K562 (cell line): ENCODE results near the gene SKIC8. TPM values are rescaled to one million over a fixed set of nuclear protein-coding genes. Genes with fewer than 3 reads are reported as not detected.
A peak's percentile ranks its signal among the peaks of the same experiment; 100 is the strongest.

ENCODE experiments used
- ATAC-seq: fragments of 200-7000 bp; cut with Tn5 transposase; 3 replicates; pipeline ENCODE4 v1.9.1; 2020; ENCODE audit warnings: moderate library complexity
- BruUV-seq: library from RNA; stranded (reverse); fragments of 400-500 nt; replicated peaks from 2 replicates; lab custom pipeline; 2021; lab: Mats Ljungman, UMichigan
- CTCF ChIA-PET: fragments of 300-600 bp; formaldehyde crosslinking; extraction: SDS; loops from one replicate; lab custom pipeline; 2021; ENCODE audit warnings: low intra/inter-chr PET ratio; lab: Yijun Ruan, JAX
- POLR2A ChIA-PET: fragments of 300-600, 350-650 bp; sonication (Branson Sonifier 250); formaldehyde crosslinking; extraction: SDS; loops from one replicate; lab custom pipeline; 2021; ENCODE audit warnings: antibody characterized with exemption, inconsistent platforms; lab: Yijun Ruan, JAX
- DNase-seq, 4 experiments: peaks; one replicate each; pipeline versions ENCODE4 v3.0.0 to v3.0.0-alpha.2; 2011 to 2018; ENCODE audit warnings: low spot score in 3 of 4, mixed read lengths in 3 of 4; ENCODE audit errors: extremely low read depth in 1 of 4
- FAIRE-seq: peaks from 2 replicates; lab custom pipeline; 2011; peaks lifted over from hg19 to GRCh38; lab: Jason Lieb, UNC
- H2AFZ ChIP-seq: 2 replicates; pipeline ENCODE4 v1.6.0; 2011; ENCODE audit warnings: low read depth, low read length, control low read depth, inconsistent platforms
- H3K27ac ChIP-seq: fragments of 200-600 bp; 3 replicates; pipeline ENCODE4 v1.8.0; 2011; ENCODE audit warnings: low read depth, mild to moderate bottlenecking, control low read depth, inconsistent platforms, low read length, moderate library complexity, mixed read lengths; ENCODE audit errors: extremely low read depth
- H3K27me3 ChIP-seq, 2 experiments: fragments of 300-600 bp in 1 of 2; 2 replicates in 1 of 2; 3 replicates in 1 of 2; pipeline versions ENCODE4 v1.6.0 to v1.8.0; 2011; ENCODE audit warnings: inconsistent platforms in 2 of 2, low read length in 2 of 2, mild to moderate bottlenecking in 1 of 2, mixed read lengths in 1 of 2, moderate library complexity in 1 of 2; ENCODE audit not compliant: control insufficient read depth in 2 of 2, insufficient read depth in 2 of 2
- H3K36me3 ChIP-seq: fragments of 300-600 bp; 3 replicates; pipeline ENCODE4 v1.8.0; 2011; ENCODE audit warnings: mild to moderate bottlenecking, low read length, inconsistent platforms; ENCODE audit not compliant: control insufficient read depth, insufficient read depth
- H3K4me1 ChIP-seq, 2 experiments: fragments of 200-600 bp in 1 of 2; replicated peaks in 1 of 2; 2 replicates in 1 of 2; 3 replicates in 1 of 2; pipeline versions ENCODE4 v1.5.1 to v1.8.0; 2011; ENCODE audit warnings: inconsistent platforms in 2 of 2, low read length in 2 of 2, mild to moderate bottlenecking in 1 of 2, mixed read lengths in 1 of 2, moderate library complexity in 1 of 2; ENCODE audit not compliant: control insufficient read depth in 2 of 2, insufficient read depth in 2 of 2
- H3K4me2 ChIP-seq: 2 replicates; pipeline ENCODE4 v1.6.1; 2011; ENCODE audit warnings: low read length, control low read depth, inconsistent platforms, mixed read lengths; ENCODE audit not compliant: insufficient read depth
- H3K4me3 ChIP-seq: fragments of 200-600 bp; sonication (generic), shearing (Covaris generic); 2 replicates; pipeline ENCODE4 v1.5.1; 2016; ENCODE audit warnings: control low read depth, inconsistent platforms
- H3K79me2 ChIP-seq: fragments of 200-600 bp; 3 replicates; pipeline ENCODE4 v1.8.0; 2011; ENCODE audit warnings: low read length, inconsistent platforms; ENCODE audit not compliant: control insufficient read depth, insufficient read depth
- H3K9ac ChIP-seq, 2 experiments: 2 replicates each; pipeline versions ENCODE4 v1.6.0 to v1.6.1; 2011; ENCODE audit warnings: low read depth in 2 of 2, low read length in 2 of 2, control low read depth in 1 of 2, inconsistent platforms in 1 of 2, mild to moderate bottlenecking in 1 of 2, mixed read lengths in 1 of 2; ENCODE audit not compliant: insufficient read depth in 1 of 2
- H3K9me1 ChIP-seq: one replicate; pipeline ENCODE4 v1.6.0; 2011; ENCODE audit warnings: inconsistent platforms, mild to moderate bottlenecking, low read length, moderate library complexity; ENCODE audit not compliant: control insufficient read depth, insufficient read depth
- H3K9me3 ChIP-seq: replicated peaks from 2 replicates; pipeline ENCODE4 v1.5.1; 2011; ENCODE audit warnings: low read depth, low read length, inconsistent platforms; ENCODE audit not compliant: control insufficient read depth, insufficient read depth
- H4K20me1 ChIP-seq: replicated peaks from 2 replicates; pipeline ENCODE4 v1.6.1; 2011; ENCODE audit warnings: low read length, inconsistent platforms, mixed read lengths; ENCODE audit not compliant: control insufficient read depth, insufficient read depth
- C11orf30 ChIP-seq: fragments of 450-650 bp; IDR thresholded peaks from 2 replicates; pipeline ENCODE4 v1.6.1; 2016; ENCODE audit warnings: low read depth, mild to moderate bottlenecking
- ETV5 ChIP-seq: sonication (generic); formaldehyde crosslinking; IDR thresholded peaks from 2 replicates; pipeline ENCODE4 v1.4.0; 2020; ENCODE audit warnings: low read depth, mild to moderate bottlenecking, missing genetic modification reagents
- GATAD2A ChIP-seq: fragments of 450-650 bp; IDR thresholded peaks from 2 replicates; pipeline ENCODE4 v1.6.1; 2017
- MAFK ChIP-seq: IDR thresholded peaks from 2 replicates; pipeline ENCODE4 v1.6.1; 2011; ENCODE audit warnings: low read length, improper control_type of control experiment
- MYBL2 ChIP-seq, 2 experiments: fragments of 450-650 bp in 1 of 2; sonication (generic) in 1 of 2; formaldehyde crosslinking in 1 of 2; IDR thresholded peaks; 2 replicates each; pipeline versions ENCODE4 v1.6.1 to v1.8.1; 2017 to 2022; ENCODE audit warnings: borderline replicate concordance in 1 of 2, inconsistent platforms in 1 of 2, low read depth in 1 of 2, mild to moderate bottlenecking in 1 of 2, missing genetic modification reagents in 1 of 2, moderate library complexity in 1 of 2
- POU5F1 ChIP-seq: fragments of 150-350 bp; IDR thresholded peaks from 2 replicates; pipeline ENCODE4 v1.6.1; 2014; ENCODE audit warnings: borderline replicate concordance, low read length, low read depth, mild to moderate bottlenecking; ENCODE audit not compliant: partially characterized antibody
- PURB ChIP-seq: sonication (generic); formaldehyde crosslinking; IDR thresholded peaks from 2 replicates; pipeline ENCODE4 v1.9.0; 2021; ENCODE audit warnings: low read depth, mild to moderate bottlenecking, missing genetic modification reagents
- SMARCA5 ChIP-seq: fragments of 450-650 bp; IDR thresholded peaks from 2 replicates; pipeline ENCODE4 v1.6.1; 2016
- TEAD4 ChIP-seq, 2 experiments: sonication (generic) in 1 of 2; formaldehyde crosslinking in 1 of 2; IDR thresholded peaks; 2 replicates each; pipeline versions ENCODE4 v1.6.1 to v1.8.0; 2012 to 2022; ENCODE audit warnings: borderline replicate concordance in 1 of 2, inconsistent platforms in 1 of 2, low read length in 1 of 2, mild to moderate bottlenecking in 1 of 2, missing genetic modification reagents in 1 of 2
- ZC3H11A ChIP-seq: IDR thresholded peaks from 2 replicates; pipeline ENCODE4 v1.6.1; 2012; ENCODE audit warnings: low read depth, low read length, improper control_type of control experiment
- ZNF583 ChIP-seq: fragments of 250-450 bp; sonication (Bioruptor Pico); IDR thresholded peaks from 2 replicates; pipeline ENCODE4 v1.4.0; 2020
- WGBS: fragments of 100-300 bp; shearing (Covaris generic); methylation state at CpG from one replicate; pipeline ENCODE4 v1.1.6; 2016; ENCODE audit warnings: low coverage, mixed read lengths; ENCODE audit not compliant: insufficient coverage; ENCODE audit errors: missing lambda C conversion rate; 5-methylcytosine and 5-hydroxymethylcytosine counted together
- in situ Hi-C: fragments of 300-500 bp; cut with MboI; formaldehyde crosslinking; loops from 4 replicates; pipeline ENCODE4 v1.15.0; 2018; ENCODE audit warnings: inconsistent platforms, mixed read lengths
- intact Hi-C: fragments of 100-400 bp; cut with micrococcal nuclease; formaldehyde crosslinking; loops from 2 replicates; pipeline ENCODE4 v1.14.2; 2022
- polyA plus RNA-seq, 8 experiments: library from polyadenylated mRNA; depleted of rRNA in 4 of 8; stranded (reverse) in 5 of 8; unstranded in 3 of 8; fragments of >200 nt; fragmentation: Nextera tagmentation in 2 of 8; fragmentation: Illumina TruSeq in 1 of 8; extraction: Ambion mirVana in 2 of 8; extraction: Trizol in 1 of 8; gene quantifications; 2 replicates each; pipeline versions ENCODE4 v1.2.1 to v1.2.3, GENCODE V29; 2011 to 2014; ENCODE audit warnings: inconsistent platforms in 1 of 8, missing spikeins in 1 of 8
- total RNA-seq, 7 experiments: library from RNA; depleted of rRNA in 6 of 7; stranded (reverse); fragments of >200 nt in 6 of 7; fragmentation: Illumina TruSeq in 2 of 7; extraction: Trizol in 2 of 7; gene quantifications; 2 replicates each; pipeline versions ENCODE4 v1.2.1 to v1.2.3, GENCODE V29; 2011 to 2021; ENCODE audit warnings: low replicate concordance in 1 of 7
- TF ChIP-seq, protein P1 (sequence below), 2 experiments: fragments of 450-650 bp in 1 of 2; sonication (generic) in 1 of 2; formaldehyde crosslinking in 1 of 2; IDR thresholded peaks in 1 of 2; conservative IDR thresholded peaks in 1 of 2; 2 replicates each; pipeline versions ENCODE4 v1.6.1 to v1.8.1; 2016 to 2023; ENCODE audit warnings: mild to moderate bottlenecking in 2 of 2, moderate library complexity in 2 of 2, inconsistent platforms in 1 of 2, missing genetic modification reagents in 1 of 2

Gene SKIC8
- total and polyA plus RNA-seq, 9 of the 15 experiments (the other 6 are each of a cell fraction or from before 2014, with no cell fraction given): 79.5 to 389 (median 146) TPM

DNA sequence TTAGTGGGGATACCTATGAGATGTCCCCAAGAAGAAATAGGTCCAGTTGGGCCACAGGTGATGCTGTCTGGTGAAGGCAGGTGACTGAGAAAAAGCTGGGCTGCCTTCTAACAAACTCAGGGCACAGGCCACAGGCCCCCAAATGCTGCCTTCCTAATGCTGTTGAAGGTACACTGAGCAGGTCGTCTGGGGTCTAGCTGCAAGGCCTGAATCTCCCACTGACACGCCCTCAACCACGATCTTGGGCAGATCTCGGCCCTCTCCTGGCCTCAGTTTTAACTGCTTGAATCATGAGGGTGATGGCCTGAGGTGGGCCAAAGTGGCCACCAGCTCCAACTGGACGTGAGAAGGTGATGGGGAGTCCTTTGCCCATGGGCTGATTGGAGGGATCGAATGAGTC lies 62.9 kb downstream of the SKIC8 start:
- ChIA-PET POLR2A (no interaction called here), CTCF (no interaction called here)
- no peak overlapping the region; a peak in 1 of 4 replicates for H3K9ac ChIP-seq
- peaks cover 0 to 5% of the 10 kb centered on the region in 2 experiments; a peak in 1 of 5 replicates for H3K4me1 ChIP-seq
- ATAC-seq: no peak
- intact Hi-C loops: no loop called here
- H3K4me3 ChIP-seq: no peak overlapping the region
- no peak for FAIRE-seq
- no peaks in the 10 kb centered on the region for H3K9me1 ChIP-seq
- WGBS: 7% methylated on average over 6 of the region's 6 CpGs
- DNase-seq: no peak
- in situ Hi-C loops: loop anchor here (5.0 kb wide), 2 partner anchors 124 to 274 kb away; no protein-coding TSS in a partner anchor
- no peaks in the 10 kb centered on the region for H3K9me3 ChIP-seq
- BruUV-seq: no TSS peak
- H2AFZ ChIP-seq: no peak overlapping the region
- no peak overlapping the region for H3K27ac ChIP-seq
- no peak overlapping the region for H3K4me2 ChIP-seq
- no peaks in the 10 kb centered on the region for H3K79me2 ChIP-seq
- H3K36me3 ChIP-seq: no peaks in the 10 kb centered on the region
- TF ChIP-seq ZC3H11A: no peak
- TF ChIP-seq, protein P1, sequence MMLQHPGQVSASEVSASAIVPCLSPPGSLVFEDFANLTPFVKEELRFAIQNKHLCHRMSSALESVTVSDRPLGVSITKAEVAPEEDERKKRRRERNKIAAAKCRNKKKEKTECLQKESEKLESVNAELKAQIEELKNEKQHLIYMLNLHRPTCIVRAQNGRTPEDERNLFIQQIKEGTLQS (IDR thresholded peaks at IDR 0.05): peak; percentile 39; the same call in 1 of the 2 replicates
- TF ChIP-seq, protein P1 (CRISPR knock-in tag; conservative IDR thresholded peaks at IDR 0.05): no peak
- H3K27me3 ChIP-seq: peaks cover 15 to 41% of the 10 kb centered on the region in 2 experiments; a peak in 4 of 5 replicates
- no peaks in the 10 kb centered on the region for H4K20me1 ChIP-seq

- ChIA-PET CTCF (no interaction called here), POLR2A (interaction anchor here (0.6 to 1.0 kb wide), 2 partner anchors 33 to 505 kb away, joined by 3 to 4 read pairs; no protein-coding TSS in a partner anchor)
- 12% methylated on average over 6 of the region's 6 CpGs for WGBS
- Histone ChIP-seq H3K79me2 (no peaks in the 10 kb centered on the region), H3K27me3 (peaks cover 17 to 50% of the 10 kb centered on the region in 2 experiments; a peak in 4 of 5 replicates), H3K9me3 (no peaks in the 10 kb centered on the region), H3K36me3 (no peaks in the 10 kb centered on the region), H3K27ac (no peak within 1 kb of the TSS), H3K9ac (no peak within 1 kb of the TSS; a peak in 1 of 4 replicates), H4K20me1 (no peaks in the 10 kb centered on the region), H2AFZ (no peak within 1 kb of the TSS), H3K4me2 (no peak within 1 kb of the TSS), H3K9me1 (no peaks in the 10 kb centered on the region), H3K4me1 (peaks cover 0 to 4% of the 10 kb centered on the region in 2 experiments; a peak in 1 of 5 replicates), H3K4me3 (no peak within 1 kb of the TSS)
- ATAC-seq: no peak
- BruUV-seq: no TSS peak
- in situ Hi-C loops (loop anchor here (5.0 kb wide), 2 partner anchors 122 to 272 kb away; no protein-coding TSS in a partner anchor), intact Hi-C loops (no loop called here)
- no peak for FAIRE-seq
- no peak for DNase-seq
- TF ChIP-seq ZNF583 (CRISPR knock-in tag) (no peak), TEAD4 (IDR thresholded peaks at IDR 0.05; ENCODE audit: low read length) (no peak), TEAD4 (CRISPR knock-in tag; IDR thresholded peaks at IDR 0.05; ENCODE audit: borderline replicate concordance) (no peak), POU5F1 (no peak), ETV5 (no peak), C11orf30 (no peak), MAFK (no peak), PURB (no peak), GATAD2A (no peak), MYBL2 (IDR thresholded peaks at IDR 0.05; ENCODE audit: low read depth) (no peak), MYBL2 (CRISPR knock-in tag; IDR thresholded peaks at IDR 0.05; ENCODE audit: borderline replicate concordance) (no peak), SMARCA5 (no peak)
These were observed 64.8 kb downstream of the SKIC8 start, which contains the start of gene ACSBG1 for GRCh38 chr15:78234515-78235040. Gene ACSBG1 (minus strand): TSS chr15:78234565. CDS start chr15:78234501, 64 bp downstream.
